NCI-H1694 treated with DMSO at 0.1 percent for 48 hours (cell line): Measurements from ENCODE around the gene TP53BP2.
"Not testable (repeated sequence)": the region's sequence is repeated elsewhere in the genome, so short reads cannot be mapped to it uniquely, and the experiment has no call there.

ENCODE experiments used
- DNase-seq: peaks from one replicate; lab custom pipeline; 2025; lab: John Stamatoyannopoulos, UW

TP53BP2 gene

GRCh38 chr1:223742856-223743517, 102.8 kb downstream of the TP53BP2 start:
- DNase-seq: no peak

DNA sequence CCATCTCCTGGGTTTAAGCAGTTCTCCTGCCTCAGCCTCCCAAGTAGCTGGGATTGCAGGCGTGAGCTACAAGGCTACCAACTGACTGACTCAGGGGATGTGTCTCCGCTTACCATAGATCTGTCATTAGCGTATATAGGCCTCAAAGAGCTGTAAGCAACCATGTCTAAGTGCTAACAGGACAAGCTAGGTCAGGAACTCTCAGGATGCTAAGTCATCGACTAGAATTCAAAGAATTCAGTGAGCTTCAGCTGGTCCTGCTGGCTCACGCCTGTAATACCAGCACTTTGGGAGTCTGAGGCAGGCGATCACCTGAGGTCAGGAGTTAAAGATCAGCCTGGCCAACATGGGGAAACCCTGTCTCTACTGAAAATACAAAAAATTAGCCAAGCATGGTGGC, 103.9 kb downstream of the TP53BP2 start:
- DNase-seq: no peak

DNA sequence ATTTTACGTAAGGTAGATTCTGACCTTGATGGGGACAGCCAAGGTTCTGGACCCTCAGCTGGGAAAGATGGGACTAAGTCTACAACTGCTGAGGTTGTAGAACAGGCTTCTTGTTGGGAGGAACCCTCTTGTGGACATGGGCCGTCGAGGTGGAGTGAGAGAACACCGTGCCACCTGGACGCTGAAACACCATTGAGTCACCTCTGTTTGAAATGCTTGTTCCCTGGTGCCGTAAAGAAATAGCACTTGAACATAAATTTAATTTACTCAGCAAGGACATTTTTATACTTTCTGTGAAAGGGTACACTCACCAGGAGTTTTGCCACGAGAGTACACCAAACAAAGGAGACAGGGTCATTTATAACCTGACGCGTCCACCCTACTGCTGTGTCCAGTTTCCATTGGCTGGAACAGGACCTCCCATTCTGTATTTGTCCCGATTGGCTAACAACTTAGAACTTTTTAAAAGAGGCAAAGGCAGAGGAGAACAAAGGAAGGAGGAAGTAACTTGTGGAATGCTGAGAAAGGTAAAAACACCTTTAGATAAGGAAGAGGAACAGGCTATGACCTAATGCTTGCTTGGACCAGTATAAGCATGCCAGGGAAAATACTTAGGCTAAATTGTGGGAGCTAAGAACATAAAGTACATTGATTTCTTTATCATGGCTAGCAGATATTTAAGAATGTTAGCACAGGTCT, 105.6 kb downstream of the TP53BP2 start:
- DNase-seq: not testable (repeated sequence)

DNA sequence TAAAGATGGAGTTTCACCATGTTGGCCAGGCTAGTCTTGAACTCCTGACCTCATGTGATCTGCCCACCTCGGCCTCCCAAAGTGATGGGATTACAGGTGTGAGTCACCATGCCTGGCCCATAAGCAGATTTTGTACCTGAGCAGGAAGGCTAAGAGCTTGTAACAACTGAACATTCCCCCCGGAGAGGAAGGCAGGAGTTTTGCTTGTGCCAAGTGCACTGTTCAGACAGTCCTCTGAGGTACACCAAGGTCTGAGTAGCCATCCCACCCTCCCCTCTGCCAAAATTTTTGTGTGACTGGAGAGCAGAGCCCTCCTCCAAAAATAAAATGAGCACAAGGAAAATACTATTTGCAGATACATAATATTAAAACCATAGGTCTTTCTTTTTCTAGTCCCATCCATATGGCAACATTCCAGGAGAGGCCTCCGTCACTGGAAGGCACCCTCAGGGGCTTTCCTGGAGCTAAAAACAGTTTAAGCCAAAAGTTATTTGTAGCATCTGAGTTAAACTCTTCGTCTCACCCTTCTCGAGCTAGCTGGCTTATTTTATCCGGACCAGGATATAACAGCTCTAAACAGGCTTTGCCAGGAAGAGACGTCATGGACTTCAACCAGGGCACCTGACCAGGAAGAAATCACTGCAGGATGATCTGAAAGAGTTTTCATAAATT, 106.2 kb downstream of the TP53BP2 start:
- DNase-seq: no peak

GRCh38 chr1:223738465-223739365, 107.0 kb downstream of the TP53BP2 start:
- no peak for DNase-seq

DNA sequence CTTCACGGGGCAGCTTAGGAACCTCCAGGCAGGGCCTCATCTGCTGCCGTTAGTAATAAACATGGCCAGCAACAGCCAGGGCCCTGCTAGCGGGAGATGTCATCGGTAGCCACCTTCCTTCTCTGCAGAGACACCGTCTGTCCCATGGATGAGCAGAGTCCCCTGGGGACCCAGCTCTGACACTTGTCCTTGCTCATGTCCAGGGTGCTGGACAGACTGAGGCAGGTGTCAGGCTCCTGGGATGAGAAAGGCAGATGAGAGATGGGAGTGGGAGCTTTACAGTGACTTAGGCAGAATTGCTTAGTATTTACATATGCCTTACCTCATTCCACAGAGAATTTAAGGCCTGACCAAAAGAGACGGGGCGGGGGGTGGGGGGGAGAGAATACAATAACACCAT, 108.4 kb downstream of the TP53BP2 start:
- no peak for DNase-seq

GRCh38 chr1:223736638-223737037, 109.1 kb downstream of the TP53BP2 start:
- DNase-seq: not testable (repeated sequence)

GRCh38 chr1:223733898-223734852, 111.6 kb downstream of the TP53BP2 start:
- no peak for DNase-seq

DNA sequence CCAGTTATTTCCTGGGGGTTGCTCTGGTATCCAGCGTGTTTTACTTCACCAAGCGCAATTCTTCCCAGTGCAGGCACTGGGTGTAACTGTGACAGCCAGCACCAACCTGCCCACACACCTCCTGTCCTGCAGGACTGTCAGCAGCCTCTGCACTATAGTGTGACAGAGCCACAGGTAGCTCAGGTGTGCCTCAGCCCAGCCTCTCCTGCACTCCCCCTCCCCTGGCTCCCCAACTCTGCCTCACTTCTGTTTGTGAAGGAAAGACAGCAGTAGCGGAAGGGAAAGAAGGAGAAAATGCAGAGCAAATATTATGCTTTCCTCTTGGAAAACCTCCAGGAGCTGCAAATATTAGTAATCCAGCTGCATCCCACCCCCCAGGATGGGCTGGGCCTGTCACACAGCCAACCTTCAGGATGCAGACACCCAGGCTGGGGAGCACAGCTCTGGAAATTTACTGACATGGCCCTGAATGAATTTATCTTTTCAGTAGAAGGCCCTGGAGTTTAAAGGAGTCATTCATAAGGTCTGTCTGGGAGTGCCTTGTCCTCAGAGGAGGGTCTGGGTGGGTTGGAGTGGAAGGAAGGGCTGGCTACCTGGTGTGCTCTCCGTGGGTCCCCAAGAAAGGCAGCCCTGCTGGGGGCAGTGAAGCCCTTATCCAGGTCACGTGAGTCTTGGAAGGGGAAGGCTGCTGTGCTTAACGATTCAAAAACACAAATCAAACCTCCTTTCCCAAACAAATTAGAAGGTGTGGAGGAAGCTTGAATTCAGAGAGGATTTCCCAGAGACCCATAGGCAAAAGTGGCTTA, 112.6 kb downstream of the TP53BP2 start:
- DNase-seq: peak; percentile 5

DNA sequence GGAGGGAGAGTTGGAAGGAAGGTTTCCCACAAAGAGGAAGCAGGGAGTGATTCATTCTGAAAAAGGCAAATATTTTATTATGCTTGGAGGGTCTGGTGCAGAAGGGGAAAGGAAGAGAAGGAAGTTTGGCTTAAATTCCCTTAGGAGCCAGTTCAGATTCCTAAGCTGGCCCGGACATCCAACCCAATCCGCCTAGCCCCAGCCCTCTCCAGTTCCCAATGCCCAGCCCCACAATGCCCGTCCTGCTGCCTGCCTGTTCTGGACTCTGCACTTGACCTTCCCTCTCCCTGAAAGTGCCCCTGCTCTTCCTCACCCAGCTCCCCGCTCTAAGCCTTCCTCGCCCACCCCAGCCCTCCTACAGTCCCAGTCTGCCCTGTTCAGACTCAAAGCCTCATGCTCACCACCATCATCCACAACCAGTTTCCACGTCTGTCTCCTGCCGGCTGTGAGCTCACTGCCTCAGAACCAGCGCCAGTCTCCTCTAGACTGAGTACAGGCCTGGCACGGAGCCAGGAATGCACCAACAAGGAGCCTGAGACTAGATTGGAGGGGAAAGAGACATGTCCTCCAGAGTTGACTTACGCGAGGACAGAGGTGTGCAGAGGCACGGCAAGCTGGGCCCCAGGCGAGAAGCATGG, 114.5 kb downstream of the TP53BP2 start:
- DNase-seq: no peak

DNA sequence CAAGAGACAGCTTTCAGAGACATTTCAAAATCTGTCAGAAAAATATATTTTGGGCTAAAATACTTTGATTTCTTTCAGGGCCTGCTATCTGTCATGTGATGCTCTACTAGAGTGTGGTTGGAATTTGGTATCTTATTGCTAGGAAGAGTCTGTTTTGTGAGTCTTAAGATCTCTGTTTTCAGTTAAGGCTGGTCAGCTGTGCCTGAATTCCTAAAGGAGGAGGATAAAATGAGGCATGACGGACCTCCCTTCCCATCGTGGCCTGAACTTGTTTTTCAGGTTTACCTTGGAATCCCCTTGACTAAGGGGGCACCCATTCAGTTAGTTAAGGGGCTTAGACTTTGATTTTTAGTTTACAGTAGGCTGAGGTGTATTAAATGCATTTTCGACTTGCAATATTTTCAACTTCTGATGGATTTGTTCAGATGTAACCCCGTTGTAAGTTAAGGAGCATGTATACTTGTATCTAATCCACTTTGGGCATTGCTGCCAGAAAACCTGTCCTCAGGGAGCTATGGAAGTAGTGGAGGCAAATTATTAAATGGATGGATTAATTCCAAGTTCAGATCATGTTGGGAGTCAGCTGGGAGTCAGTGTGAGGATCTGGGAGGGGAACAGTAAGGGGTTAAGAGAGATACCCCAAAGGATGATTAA, 115.1 kb downstream of the TP53BP2 start:
- no peak for DNase-seq

- no peak for DNase-seq
Measured at GRCh38 chr1:223729906-223730305, 115.8 kb downstream of the TP53BP2 start.
